Activated naive CD8-positive, alpha-beta T cell treated with anti-CD3 and anti-CD28 coated beads, Interleukin-2, amount 10 ng/mL, durations not matched to agents 7 days and 5 days (primary cell): ENCODE results near the gene MYBL2. TPM values are rescaled to one million over a fixed set of nuclear protein-coding genes. Genes with fewer than 3 reads are reported as not detected.
"Not testable (repeated sequence)": the region's sequence is repeated elsewhere in the genome, so short reads cannot be mapped to it uniquely, and the experiment has no call there.

Experiments
- ATAC-seq: fragments of 150-1000 bp; cut with Tn5 transposase; one replicate; pipeline ENCODE4 v1.10.0; 2021; ENCODE audit warnings: low read depth, moderate library complexity
- POLR2A ChIA-PET: fragments of 350-600 bp; sonication (Branson Sonifier 250); formaldehyde crosslinking; loops from one replicate; lab custom pipeline; 2021; ENCODE audit warnings: antibody characterized with exemption; lab: Charles Lee
- DNase-seq: peaks from one replicate; pipeline ENCODE4 v3.0.0; 2021
- H3K27ac Mint-ChIP-seq: one replicate; pipeline ENCODE4 v1.8.0; 2022; ENCODE audit warnings: mild to moderate bottlenecking, mixed read lengths
- H3K27me3 Mint-ChIP-seq: one replicate; pipeline ENCODE4 v1.8.0; 2022; ENCODE audit warnings: mild to moderate bottlenecking, moderate library complexity, mixed read lengths
- H3K36me3 Mint-ChIP-seq: one replicate; pipeline ENCODE4 v1.8.0; 2021; ENCODE audit warnings: mild to moderate bottlenecking, mixed read lengths
- H3K4me1 Mint-ChIP-seq: one replicate; pipeline ENCODE4 v1.8.0; 2021; ENCODE audit warnings: mixed read lengths
- H3K4me3 Mint-ChIP-seq: one replicate; pipeline ENCODE4 v1.8.0; 2022; ENCODE audit warnings: mild to moderate bottlenecking, moderate library complexity, mixed read lengths
- H3K9me3 Mint-ChIP-seq: one replicate; pipeline ENCODE4 v1.8.0; 2021; ENCODE audit warnings: mixed read lengths
- total RNA-seq, 2 experiments: library from RNA; stranded (reverse); gene quantifications; one replicate each; pipeline ENCODE4 v1.2.3, GENCODE V29; 2021

The MYBL2 gene
- total RNA-seq, 2 experiments from 2014 or later = 72.6 to 81.1 TPM

DNA sequence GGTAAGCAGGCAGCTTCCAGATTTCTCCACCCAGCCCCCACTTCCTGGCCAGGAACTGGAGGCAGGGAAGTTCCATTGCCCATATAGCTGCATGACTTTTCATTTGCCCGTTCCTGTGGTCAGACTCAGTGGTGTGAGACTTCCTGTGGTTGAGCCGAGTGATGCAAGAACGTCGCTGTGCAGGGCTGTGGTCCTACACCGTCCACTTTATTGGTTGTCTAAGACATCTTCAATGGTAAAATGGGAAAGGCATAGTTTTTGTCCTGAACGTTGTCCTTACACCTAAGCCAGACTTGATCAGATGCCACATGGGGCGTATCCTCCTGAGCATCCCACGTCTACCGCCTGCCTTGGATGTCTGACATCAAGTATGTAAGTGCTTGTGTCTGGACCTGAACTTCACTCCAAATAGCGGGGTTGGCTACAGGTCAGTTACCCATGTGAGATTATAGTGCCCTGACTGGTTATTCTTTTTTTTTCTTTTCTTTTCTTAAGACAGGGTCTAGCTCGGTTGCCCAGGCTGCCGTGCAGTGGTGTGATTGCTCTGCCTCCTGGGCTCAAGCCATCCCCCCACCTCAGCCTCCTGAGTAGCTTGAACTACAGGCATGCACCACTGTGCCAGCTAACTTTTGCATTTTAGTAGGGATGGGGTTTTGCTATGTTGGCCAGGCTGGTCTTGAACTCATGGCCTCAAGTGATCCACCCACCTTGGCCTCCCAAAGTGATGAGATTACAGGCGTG lies 85.8 kb downstream of the MYBL2 start:
- Mint-ChIP-seq H3K36me3 (peaks cover 8% of the 10 kb centered on the region), H3K9me3 (peaks cover 5% of the 10 kb centered on the region), H3K27me3 (no peaks in the 10 kb centered on the region), H3K27ac (peak overlapping the region; percentile 94), H3K4me3 (peak overlapping the region; percentile 73), H3K4me1 (peaks cover 33% of the 10 kb centered on the region)
- ATAC-seq (no peak), DNase-seq (peak; percentile 52)
- POLR2A ChIA-PET = interaction anchor here (2.0 kb wide), 1 partner anchor 24 kb away, joined by 7 read pairs; no protein-coding TSS in a partner anchor

DNA sequence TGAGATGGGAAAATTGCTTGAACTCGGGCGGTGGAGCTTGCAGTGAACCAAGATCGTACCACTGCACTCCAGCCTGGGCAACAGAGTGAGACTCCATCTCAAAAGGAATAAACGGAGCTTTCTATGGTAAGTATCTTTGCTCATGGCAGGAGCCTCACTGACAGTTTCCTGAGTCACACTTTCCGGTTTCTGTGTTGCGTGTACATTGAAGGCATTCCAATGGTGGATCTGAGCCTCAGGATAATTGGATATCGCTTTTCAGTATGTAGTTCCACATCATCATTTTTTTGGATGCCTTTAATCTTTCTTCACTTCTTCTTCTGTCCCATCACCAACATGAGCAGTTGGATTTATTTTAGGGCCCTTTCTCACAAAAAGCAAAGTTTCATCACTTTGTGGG lies 88.5 kb downstream of the MYBL2 start:
- ATAC-seq (no peak), DNase-seq (no peak)
- Mint-ChIP-seq H3K27me3 (no peaks in the 10 kb centered on the region), H3K4me3 (no peak overlapping the region), H3K27ac (no peak overlapping the region), H3K4me1 (peaks cover 25% of the 10 kb centered on the region), H3K9me3 (peaks cover 5% of the 10 kb centered on the region), H3K36me3 (peaks cover 8% of the 10 kb centered on the region)
- POLR2A ChIA-PET = no interaction called here

DNA sequence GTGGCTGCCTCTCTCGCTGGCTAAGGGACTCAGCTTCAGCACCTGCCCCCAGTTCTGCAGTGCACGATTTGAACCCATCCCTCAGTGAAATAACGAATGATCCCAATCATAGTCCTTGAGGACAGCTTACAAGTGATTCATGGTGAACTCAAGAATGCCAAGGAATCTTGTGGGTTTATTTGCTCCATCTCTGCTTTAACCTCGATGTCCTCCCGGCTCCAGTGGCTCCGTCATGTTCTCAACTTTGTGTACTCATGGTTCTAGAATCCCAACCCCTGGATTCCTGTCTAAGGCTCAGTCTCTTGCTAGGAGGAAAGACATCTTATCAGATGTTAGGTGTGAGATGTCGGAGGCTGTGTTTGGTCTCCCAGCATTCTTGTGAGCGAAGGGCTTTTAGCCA lies 88.9 kb downstream of the MYBL2 start:
- Mint-ChIP-seq H3K9me3 (peaks cover 5% of the 10 kb centered on the region), H3K36me3 (peaks cover 8% of the 10 kb centered on the region), H3K27ac (no peak overlapping the region), H3K4me1 (peaks cover 22% of the 10 kb centered on the region), H3K4me3 (no peak overlapping the region), H3K27me3 (no peaks in the 10 kb centered on the region)
- DNase-seq (no peak), ATAC-seq (no peak)
- POLR2A ChIA-PET = no interaction called here

DNA sequence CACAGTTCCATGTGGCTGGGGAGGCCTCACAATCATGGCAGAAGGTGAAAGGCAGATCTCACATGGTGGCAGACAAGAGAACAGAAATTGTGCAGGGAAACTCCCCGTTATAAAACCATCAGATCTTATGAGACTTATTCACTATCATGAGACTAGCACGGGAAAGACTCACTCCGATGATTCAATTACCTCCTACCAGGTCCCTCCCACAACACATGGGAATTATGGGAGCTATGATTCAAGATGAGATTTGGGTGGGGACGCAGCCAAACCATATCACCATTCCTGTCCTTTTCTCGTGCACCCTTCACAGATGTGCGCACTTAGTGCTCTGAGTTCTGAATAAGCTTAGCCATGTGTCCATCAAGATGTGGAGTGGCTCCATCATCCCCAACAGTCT lies 91.0 kb downstream of the MYBL2 start:
- DNase-seq, ATAC-seq, POLR2A ChIA-PET, H3K9me3 Mint-ChIP-seq, H3K4me1 Mint-ChIP-seq, H3K27ac Mint-ChIP-seq, H3K4me3 Mint-ChIP-seq, H3K36me3 Mint-ChIP-seq, H3K27me3 Mint-ChIP-seq: not testable (repeated sequence)

DNA sequence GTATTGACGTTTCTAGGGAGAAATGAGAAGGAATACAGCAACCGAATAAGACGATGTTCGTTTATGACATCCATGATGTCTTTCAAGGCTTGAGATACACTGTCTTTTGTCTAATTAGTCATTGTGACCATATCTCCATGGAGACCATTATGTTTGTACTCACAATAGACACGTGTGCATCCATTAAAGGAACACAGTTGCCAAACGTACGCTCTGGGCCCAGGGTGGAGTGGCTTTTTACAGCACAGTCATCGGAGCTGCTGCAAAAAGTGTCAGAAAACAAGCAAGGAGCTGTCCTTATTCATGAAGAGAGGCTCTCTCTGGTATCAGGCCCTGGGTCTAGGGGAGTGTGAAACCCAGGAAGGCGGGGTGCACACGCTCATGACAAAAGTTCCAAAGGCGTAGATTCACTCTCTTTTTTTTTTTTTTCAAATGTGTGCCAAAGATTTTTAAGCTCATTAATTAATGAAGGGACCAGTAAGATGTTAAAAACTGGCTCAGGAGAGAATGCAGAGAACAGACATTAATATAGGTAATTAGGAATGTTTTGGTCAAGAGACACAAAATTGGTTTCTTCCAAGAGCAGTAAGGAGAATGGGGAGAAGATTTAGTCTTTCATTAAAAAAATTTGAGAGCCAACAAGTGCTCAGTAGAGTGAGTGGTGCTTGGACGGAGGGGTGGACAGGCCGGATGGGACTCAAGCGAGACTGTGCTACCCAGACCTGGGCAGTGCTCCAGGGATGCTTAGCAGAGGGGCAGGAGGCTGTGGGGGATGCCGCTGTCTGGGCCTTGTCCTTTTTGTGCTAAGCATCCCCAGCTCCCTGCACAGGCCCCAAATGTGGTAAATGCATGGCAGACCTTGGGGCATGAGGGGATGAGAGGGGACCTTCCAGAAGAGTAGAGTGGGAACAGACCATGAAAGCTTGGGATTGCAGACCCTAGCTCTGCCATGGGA lies 94.7 kb downstream of the MYBL2 start:
- POLR2A ChIA-PET = no interaction called here
- H3K4me3 Mint-ChIP-seq = no peak overlapping the region
- H3K27ac Mint-ChIP-seq = no peak overlapping the region

DNA sequence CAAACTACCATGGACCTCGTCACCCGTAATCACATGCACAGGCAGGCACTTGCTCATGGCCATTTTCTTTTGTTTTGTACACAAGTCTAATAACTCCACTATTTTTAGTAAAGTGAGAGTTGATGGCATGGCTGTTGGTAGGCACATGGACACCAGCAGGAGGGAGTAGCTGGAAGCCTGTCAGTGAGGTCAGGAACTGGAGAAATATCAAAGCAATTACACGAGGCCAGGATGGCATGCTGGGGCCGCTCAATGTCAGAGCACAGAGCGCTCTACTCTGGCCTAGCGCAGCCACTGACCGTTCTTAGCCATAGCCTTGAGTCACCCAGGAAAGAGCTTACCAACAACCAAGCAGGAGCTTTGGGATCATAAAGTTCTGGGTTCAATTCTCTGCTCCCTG lies 96.0 kb downstream of the MYBL2 start:
- Mint-ChIP-seq H3K27me3 (peaks cover 15% of the 10 kb centered on the region), H3K9me3 (no peaks in the 10 kb centered on the region), H3K4me1 (peaks cover 4% of the 10 kb centered on the region), H3K27ac (no peak overlapping the region), H3K4me3 (no peak overlapping the region), H3K36me3 (no peaks in the 10 kb centered on the region)
- POLR2A ChIA-PET = no interaction called here
- DNase-seq (no peak), ATAC-seq (no peak)

More for the DNA sequence above, 94.7 kb downstream of the MYBL2 start:
- DNase-seq = no peak
- H3K36me3 Mint-ChIP-seq = no peaks in the 10 kb centered on the region
- no peaks in the 10 kb centered on the region for H3K4me1 Mint-ChIP-seq
- no peak for ATAC-seq
- no peaks in the 10 kb centered on the region for H3K9me3 Mint-ChIP-seq
- H3K27me3 Mint-ChIP-seq = peaks cover 6% of the 10 kb centered on the region

DNA sequence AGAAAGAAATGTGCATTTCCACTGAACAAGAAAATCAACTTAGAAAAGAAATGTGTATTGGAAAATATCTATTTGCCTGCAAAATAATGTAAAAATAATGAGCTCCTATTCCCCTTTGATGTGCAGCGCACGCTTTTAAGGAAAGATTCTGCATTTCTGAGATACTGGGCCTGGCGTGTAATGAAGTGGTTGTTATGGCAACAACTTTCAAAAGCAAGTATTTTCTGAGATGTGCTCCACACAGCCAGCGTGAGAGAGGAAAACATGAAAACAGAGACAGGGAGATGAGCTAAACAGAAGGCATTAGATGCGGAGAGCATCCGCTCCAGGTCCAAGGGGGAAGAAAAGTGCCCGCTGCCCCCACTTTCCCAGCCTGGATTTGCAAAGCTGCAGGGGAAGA lies 99.0 kb downstream of the MYBL2 start:
- Mint-ChIP-seq H3K4me1 (peaks cover 4% of the 10 kb centered on the region), H3K36me3 (no peaks in the 10 kb centered on the region), H3K9me3 (no peaks in the 10 kb centered on the region), H3K27ac (no peak overlapping the region), H3K4me3 (no peak overlapping the region), H3K27me3 (peaks cover 29% of the 10 kb centered on the region)
- POLR2A ChIA-PET = no interaction called here
- ATAC-seq (no peak), DNase-seq (no peak)

Other genes starting within 250 kb of the MYBL2 start
- 100 to 1,000 TPM; 129 to 137 TPM for gene SRSF6, start 209.2 kb upstream of the MYBL2 start, total RNA-seq
- 10 to 100 TPM; 10.6 to 13.7 TPM for gene L3MBTL1, start 159.4 kb upstream of the MYBL2 start, total RNA-seq
- gene SGK2, start 108.1 kb upstream of the MYBL2 start, total RNA-seq = under 1 TPM; 0.48 to 0.53 TPM
- 10 to 100 TPM; 17.4 to 17.8 TPM for gene IFT52, start 76.2 kb upstream of the MYBL2 start, total RNA-seq
- not detected for gene GTSF1L, start 59.9 kb downstream of the MYBL2 start, total RNA-seq
- gene TOX2, start 247.7 kb downstream of the MYBL2 start, total RNA-seq = under 1 TPM; 0.26 to 0.44 TPM